Gastroesophageal sphincter (tissue), 3 donors: Measurements from ENCODE around the gene ENPP7.
A peak's percentile ranks its signal among the peaks of the same experiment; 100 is the strongest.

Experiments
- EP300 ChIP-seq: sonication (generic); formaldehyde crosslinking; IDR thresholded peaks from one replicate; pipeline ENCODE4 v1.6.1; 2017; ENCODE audit warnings: antibody characterized with exemption, mild to moderate bottlenecking
- TF ChIP-seq, protein P1 (sequence below), 4 experiments: fragments of 200-600 bp in 2 of 4; fragments of 450-650 bp in 2 of 4; sonication (generic) in 1 of 4; IDR thresholded peaks; one replicate each; pipeline ENCODE4 v1.5.1; 2017 to 2019; ENCODE audit warnings: antibody characterized with exemption in 4 of 4, mild to moderate bottlenecking in 2 of 4, moderate library complexity in 2 of 4

DNA sequence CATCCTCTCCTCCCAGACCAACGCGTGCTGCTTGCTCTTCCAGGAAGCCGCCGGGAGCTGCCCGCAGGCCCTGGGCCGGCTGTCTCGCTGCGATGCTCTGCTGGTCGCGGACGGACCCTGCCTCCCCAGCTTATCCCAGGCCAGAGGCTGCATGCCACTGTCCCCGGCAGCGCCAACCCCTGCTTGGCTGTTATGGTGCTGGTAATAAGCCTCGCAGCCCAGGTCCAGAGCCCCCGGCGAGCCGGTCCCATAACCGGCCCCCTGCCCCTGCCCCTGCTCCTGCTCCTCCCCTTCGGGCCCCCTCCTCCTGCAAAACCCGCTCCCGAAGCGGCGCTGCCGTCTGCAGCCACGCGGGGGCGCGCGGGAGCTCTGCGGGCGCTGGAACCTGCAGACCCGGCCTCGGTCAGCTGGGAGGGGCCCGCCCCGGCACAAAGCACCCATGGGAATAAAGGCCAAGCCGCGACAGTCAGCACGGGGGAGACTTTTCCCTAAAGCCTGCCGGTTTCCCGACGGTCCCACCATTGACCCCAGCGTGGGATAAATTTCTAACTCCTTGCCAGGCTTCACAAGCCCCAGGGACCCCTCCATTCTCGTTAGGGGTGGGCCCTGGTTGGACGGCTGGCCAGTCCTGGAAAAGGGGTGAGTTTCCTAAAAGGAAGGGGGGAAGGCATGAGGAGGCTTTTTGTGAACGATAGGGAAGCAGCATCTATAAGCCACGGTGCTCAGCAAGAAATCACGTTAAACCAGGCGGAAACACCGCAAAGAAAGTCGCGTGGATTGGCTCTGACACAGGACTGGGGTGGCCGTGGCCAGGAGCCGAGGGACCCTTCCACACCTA lies 11.2 kb downstream of the ENPP7 start:
- TF ChIP-seq, protein P1, sequence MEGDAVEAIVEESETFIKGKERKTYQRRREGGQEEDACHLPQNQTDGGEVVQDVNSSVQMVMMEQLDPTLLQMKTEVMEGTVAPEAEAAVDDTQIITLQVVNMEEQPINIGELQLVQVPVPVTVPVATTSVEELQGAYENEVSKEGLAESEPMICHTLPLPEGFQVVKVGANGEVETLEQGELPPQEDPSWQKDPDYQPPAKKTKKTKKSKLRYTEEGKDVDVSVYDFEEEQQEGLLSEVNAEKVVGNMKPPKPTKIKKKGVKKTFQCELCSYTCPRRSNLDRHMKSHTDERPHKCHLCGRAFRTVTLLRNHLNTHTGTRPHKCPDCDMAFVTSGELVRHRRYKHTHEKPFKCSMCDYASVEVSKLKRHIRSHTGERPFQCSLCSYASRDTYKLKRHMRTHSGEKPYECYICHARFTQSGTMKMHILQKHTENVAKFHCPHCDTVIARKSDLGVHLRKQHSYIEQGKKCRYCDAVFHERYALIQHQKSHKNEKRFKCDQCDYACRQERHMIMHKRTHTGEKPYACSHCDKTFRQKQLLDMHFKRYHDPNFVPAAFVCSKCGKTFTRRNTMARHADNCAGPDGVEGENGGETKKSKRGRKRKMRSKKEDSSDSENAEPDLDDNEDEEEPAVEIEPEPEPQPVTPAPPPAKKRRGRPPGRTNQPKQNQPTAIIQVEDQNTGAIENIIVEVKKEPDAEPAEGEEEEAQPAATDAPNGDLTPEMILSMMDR (IDR thresholded peaks at IDR 0.05): peak in 3 of 4 experiments; percentile 73 to 98 (median 73)
- TF ChIP-seq EP300: no peak
